Tibial artery (tissue), 4 donors: ENCODE measurements around the gene MAPKAP1.
A peak's percentile ranks its signal among the peaks of the same experiment; 100 is the strongest.

ENCODE experiments used
- DNase-seq, 2 donors: peaks; one replicate each; pipeline ENCODE4 v3.0.0-alpha.2; 2019
- H3K27ac ChIP-seq, 2 donors: fragments of 200-600 bp; sonication (generic) in 1 of 2; 1 replicate in 1 of 2; 2 replicates in 1 of 2; pipeline ENCODE4 v1.5.1; 2018 to 2019; ENCODE audit warnings: mild to moderate bottlenecking in 1 of 2
- H3K27me3 ChIP-seq, 2 donors: fragments of 200-600 bp; sonication (generic) in 1 of 2; one replicate each; pipeline versions ENCODE4 v1.5.1 to v1.6.0; 2016 to 2019
- H3K36me3 ChIP-seq, 3 donors: fragments of 200-600 bp; sonication (generic) in 2 of 3; one replicate each; pipeline ENCODE4 v1.5.1; 2016 to 2019; ENCODE audit warnings: mild to moderate bottlenecking in 2 of 3
- H3K4me1 ChIP-seq, 4 donors: fragments of 200-600 bp; sonication (generic) in 2 of 4; 1 replicate in 3 of 4; 2 replicates in 1 of 4; pipeline ENCODE4 v1.5.1; 2016 to 2019
- H3K4me3 ChIP-seq, 2 donors: fragments of 200-600 bp; sonication (generic) in 1 of 2; 1 replicate in 1 of 2; 2 replicates in 1 of 2; pipeline ENCODE4 v1.5.1; 2018 to 2019; ENCODE audit warnings: mild to moderate bottlenecking in 2 of 2
- H3K9me3 ChIP-seq, 3 donors: fragments of 200-600 bp; sonication (generic) in 1 of 3; one replicate each; pipeline ENCODE4 v1.5.1; 2016 to 2019
- intact Hi-C: fragments of 100-400 bp; cut with DNase I; formaldehyde crosslinking; loops from one replicate; pipeline ENCODE4 v1.15.0; 2023; ENCODE audit warnings: low total_unique reads
- TF ChIP-seq, protein P1 (sequence below), 2 experiments: fragments of 200-600 bp in 1 of 2; fragments of 450-650 bp in 1 of 2; IDR thresholded peaks; one replicate each; pipeline ENCODE4 v1.5.1; 2017 to 2019; ENCODE audit warnings: antibody characterized with exemption in 2 of 2, mild to moderate bottlenecking in 1 of 2, moderate library complexity in 1 of 2

Gene MAPKAP1

DNA sequence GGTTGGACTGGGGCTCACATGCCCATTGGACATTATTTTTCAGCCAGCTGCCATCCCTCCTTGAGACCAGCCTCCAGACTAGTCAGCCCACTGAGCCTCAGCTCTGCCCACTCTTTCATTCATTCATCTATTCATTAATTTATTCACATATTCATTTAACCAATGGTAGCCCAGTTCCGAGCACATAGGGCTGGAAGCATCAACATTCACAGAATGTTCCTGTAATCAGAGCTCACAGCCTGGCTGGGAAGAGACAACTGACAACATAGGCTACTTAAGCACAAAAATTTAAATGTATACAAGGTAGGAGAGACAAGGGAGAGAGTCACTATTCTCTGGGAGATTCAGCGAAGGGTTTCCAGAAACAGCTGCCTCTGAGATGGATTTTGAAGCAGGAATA, 23.2 kb upstream of the MAPKAP1 start:
- no peaks in the 10 kb centered on the region for H3K27me3 ChIP-seq
- H3K4me3 ChIP-seq, result no peak overlapping the region
- TF ChIP-seq, protein P1, sequence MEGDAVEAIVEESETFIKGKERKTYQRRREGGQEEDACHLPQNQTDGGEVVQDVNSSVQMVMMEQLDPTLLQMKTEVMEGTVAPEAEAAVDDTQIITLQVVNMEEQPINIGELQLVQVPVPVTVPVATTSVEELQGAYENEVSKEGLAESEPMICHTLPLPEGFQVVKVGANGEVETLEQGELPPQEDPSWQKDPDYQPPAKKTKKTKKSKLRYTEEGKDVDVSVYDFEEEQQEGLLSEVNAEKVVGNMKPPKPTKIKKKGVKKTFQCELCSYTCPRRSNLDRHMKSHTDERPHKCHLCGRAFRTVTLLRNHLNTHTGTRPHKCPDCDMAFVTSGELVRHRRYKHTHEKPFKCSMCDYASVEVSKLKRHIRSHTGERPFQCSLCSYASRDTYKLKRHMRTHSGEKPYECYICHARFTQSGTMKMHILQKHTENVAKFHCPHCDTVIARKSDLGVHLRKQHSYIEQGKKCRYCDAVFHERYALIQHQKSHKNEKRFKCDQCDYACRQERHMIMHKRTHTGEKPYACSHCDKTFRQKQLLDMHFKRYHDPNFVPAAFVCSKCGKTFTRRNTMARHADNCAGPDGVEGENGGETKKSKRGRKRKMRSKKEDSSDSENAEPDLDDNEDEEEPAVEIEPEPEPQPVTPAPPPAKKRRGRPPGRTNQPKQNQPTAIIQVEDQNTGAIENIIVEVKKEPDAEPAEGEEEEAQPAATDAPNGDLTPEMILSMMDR (IDR thresholded peaks at IDR 0.05), result no peak
- H3K9me3 ChIP-seq, result no peaks in the 10 kb centered on the region
- H3K27ac ChIP-seq, result no peak overlapping the region
- intact Hi-C loops, result no loop called here
- no peak for DNase-seq
- no peaks in the 10 kb centered on the region for H3K36me3 ChIP-seq
- H3K4me1 ChIP-seq, result no peaks in the 10 kb centered on the region

DNA sequence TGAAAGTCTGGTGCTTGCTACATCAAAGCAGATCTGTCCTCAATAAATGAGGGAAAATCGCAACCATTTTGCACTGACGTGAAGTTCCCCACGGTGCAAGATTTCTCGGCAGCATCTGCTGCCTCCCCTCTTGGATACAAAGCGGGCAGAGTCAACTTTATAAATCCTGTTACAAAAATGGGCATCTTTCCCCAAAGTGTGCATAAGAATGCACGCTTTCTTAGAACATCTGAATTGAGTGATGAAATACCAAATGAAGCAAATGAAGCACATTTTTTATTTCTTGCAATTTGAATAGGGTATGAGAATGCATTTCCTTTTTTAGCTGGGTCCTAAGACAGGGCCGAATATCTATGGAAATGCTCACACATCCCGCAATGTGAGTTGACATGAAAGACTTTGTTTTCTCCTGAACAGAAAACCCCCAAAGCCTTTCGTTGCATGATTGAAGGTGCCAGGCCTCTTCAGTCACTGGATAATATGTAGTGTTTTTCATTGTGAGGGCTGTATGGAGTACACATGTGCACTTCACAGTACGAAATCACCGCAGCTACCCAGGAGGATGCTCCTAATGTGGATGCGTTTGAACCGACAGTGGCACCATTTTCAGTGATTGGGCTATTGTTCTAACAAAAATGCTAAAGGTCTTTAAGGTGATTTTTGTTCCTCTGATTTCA, 19.6 kb upstream of the MAPKAP1 start:
- intact Hi-C loops, result no loop called here
- Histone ChIP-seq H3K4me3 (no peak overlapping the region), H3K9me3 (no peaks in the 10 kb centered on the region), H3K4me1 (no peaks in the 10 kb centered on the region), H3K36me3 (no peaks in the 10 kb centered on the region), H3K27me3 (no peaks in the 10 kb centered on the region), H3K27ac (no peak overlapping the region)
- no peak for DNase-seq
- TF ChIP-seq, protein P1 (IDR thresholded peaks at IDR 0.05), result no peak

DNA sequence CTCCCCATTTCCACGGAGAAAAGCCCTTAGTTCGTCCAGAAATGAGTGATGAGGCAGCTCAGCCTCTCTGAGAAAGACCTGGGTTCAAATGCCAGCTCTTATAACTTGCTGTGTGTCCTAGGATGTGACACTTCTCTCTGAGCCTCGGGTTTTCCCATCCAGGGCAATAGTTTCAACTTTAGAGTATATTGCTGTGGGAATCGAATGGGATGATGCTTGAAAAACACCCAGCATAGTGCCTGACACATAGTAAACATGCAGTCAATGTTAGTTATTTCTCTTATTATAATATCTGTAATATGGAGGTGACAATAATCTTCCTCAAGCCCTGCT, 430 bp upstream of the MAPKAP1 start:
- H3K36me3 ChIP-seq, result no peaks in the 10 kb centered on the region
- no peak for DNase-seq
- H3K27me3 ChIP-seq, result no peaks in the 10 kb centered on the region
- TF ChIP-seq, protein P1 (IDR thresholded peaks at IDR 0.05), result no peak
- H3K27ac ChIP-seq, result peak overlapping the region; percentile 67 to 86
- H3K4me3 ChIP-seq, result peak overlapping the region; percentile 68 to 99
- peaks cover 0 to 22% (median 16%) of the 10 kb centered on the region in 4 donors for H3K4me1 ChIP-seq
- intact Hi-C loops, result loop anchor here (5.0 kb wide), 1 partner anchor 40 kb away; the partner anchor contains the start of gene PBX3
- no peaks in the 10 kb centered on the region for H3K9me3 ChIP-seq

DNA sequence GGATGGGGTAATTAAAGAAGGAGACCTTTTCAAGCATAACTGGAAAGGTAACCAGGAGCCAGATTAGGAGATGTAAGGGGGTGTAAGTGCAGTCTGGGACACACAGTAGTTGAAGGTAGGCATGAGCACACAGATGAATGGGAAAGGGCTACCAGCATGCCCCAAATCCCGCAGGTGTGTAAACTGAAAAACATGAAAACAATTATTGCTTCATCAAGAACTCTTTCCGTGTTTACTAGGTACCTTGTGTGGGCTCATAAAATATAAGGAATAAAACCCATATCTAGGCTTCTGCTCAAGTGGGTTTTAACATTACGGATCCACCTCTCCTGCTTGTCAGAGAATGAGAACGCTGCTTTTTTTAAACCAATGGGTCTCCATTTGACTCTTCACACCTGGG, 1.1 kb downstream of the MAPKAP1 start:
- intact Hi-C loops, result loop anchor here (5.0 kb wide), 1 partner anchor 41 kb away; the partner anchor contains the start of gene PBX3
- TF ChIP-seq, protein P1 (IDR thresholded peaks at IDR 0.05), result no peak
- H3K27me3 ChIP-seq, result no peaks in the 10 kb centered on the region
- H3K9me3 ChIP-seq, result no peaks in the 10 kb centered on the region
- H3K36me3 ChIP-seq, result no peaks in the 10 kb centered on the region
- DNase-seq, result no peak
- no peak overlapping the region for H3K27ac ChIP-seq
- H3K4me3 ChIP-seq, result peak overlapping the region; percentile 68 to 99
- H3K4me1 ChIP-seq, result peaks cover 0 to 22% (median 16%) of the 10 kb centered on the region in 4 donors

DNA sequence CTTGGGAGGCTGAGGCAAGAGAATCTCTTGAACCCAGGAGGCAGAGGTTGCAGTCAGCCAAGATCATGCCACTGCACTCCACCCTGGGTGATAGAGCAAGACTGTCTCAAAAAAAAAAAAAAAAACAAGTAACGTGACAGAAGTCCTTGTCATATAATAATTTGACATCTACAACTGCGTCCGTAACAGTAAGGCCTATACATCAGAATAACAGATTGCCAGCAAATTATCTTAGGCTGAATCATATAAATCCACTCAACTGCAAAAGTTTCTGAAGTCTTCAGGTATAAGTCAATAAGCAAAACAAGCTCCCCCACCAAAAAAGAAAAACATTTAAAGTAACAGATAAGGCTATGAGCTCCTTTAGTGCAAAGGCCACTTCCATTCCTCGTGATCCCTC, 3.3 kb downstream of the MAPKAP1 start:
- peaks cover 0 to 22% (median 16%) of the 10 kb centered on the region in 4 donors for H3K4me1 ChIP-seq
- H3K36me3 ChIP-seq, result no peaks in the 10 kb centered on the region
- DNase-seq, result no peak
- H3K9me3 ChIP-seq, result no peaks in the 10 kb centered on the region
- no peak overlapping the region for H3K4me3 ChIP-seq
- no peaks in the 10 kb centered on the region for H3K27me3 ChIP-seq
- TF ChIP-seq, protein P1 (IDR thresholded peaks at IDR 0.05), result no peak
- intact Hi-C loops, result no loop called here
- H3K27ac ChIP-seq, result no peak overlapping the region
